ENCODE measurements around the gene ATCAY. TPM values are rescaled to one million over a fixed set of nuclear protein-coding genes. Genes with fewer than 3 reads are reported as not detected.

ATCAY gene
- polyA plus RNA-seq, 3 donors: 0.15 to 0.70 (median 0.44) TPM

GRCh38 chr19:3969435-3970312 is 89.2 kb downstream of the ATCAY start:
- no peak for DNase-seq

DNA sequence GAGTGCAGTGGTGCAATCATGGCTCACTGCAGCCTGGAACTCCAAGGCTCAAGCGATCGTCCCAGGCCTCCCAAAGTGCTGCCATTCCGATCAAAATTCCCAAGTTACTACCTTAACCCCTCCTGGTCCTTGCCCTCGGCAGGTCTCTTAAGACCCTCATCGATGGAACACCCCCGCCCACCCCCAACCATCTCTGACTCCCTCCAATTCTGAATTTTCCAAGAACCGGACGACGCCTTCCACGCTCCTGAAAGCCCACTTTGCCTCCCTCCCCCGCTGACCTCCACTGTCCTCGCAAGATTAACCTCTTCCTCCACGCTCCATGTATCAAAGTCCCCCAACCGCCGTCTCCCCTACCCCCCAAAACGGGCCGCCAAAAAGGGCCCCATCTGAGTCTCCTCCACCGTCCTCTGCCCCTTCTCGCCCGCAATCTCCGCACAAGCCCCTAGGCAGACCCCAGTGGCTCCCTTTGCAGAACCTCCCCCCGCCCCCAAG is 89.9 kb downstream of the ATCAY start:
- no peak for DNase-seq

DNA sequence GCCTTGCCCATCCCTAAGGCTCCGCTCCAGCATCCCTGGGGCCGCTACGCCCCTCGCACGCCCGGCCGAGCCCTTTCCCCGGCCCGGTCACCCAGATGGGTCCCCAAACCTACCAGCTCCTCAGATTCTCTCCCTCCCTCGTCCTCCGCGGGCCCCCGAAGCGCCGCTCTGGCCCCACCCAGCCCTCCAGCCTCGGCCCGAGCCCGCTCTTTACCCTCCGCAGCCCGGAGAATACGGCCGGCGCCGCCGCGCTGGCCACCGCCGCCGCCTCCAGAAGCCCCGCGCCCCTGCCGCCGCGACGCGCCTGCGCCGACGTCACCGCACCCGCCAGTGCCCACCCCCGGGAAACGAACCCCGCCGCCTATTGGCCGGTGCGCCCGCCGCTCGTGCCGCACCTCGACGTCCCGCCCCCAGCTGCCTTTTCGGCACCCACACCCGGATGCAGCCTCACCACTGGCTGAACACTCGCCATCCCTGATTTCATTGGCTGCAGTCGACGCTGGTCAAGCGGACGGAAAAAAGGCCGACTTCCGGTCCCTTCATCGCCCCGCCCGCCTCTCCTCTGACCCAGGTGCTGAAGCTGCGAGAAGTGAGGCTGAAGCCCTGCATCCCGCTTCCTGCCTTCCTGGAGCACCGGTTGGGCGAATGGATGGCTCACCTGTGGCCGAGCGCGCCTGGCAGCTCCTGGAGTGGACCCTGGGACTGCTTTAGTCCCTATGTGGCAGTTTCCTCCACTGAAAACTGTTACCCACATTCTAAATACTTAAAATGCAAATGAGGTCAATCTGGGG is 90.5 kb downstream of the ATCAY start, which contains the start of gene DAPK3:
Gene DAPK3 (minus strand): TSS at position 292 of the 791 bp plus-strand sequence. CDS start 1,364 bp downstream, outside the sequence.
- DNase-seq: peak; percentile 98

DNA sequence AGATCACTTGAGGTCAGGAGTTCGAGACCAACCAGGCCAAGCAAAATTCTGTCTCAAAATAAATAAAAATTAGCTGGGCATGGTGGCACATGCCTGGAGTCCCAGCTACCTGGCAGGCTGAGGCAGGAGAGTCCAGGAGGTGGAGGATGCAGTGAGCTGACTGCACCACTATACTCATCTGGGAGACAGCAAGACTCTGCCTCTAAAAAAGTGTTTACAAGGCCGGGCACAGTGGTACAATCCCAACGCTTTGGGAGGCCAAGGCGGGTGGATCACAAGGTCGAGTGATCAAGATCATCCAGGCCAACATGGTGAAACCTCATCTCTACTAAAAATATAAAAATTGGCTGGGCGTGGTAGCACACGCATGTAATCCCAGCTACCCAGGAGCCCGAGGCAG is 94.7 kb downstream of the ATCAY start:
- no peak for DNase-seq

GRCh38 chr19:3975637-3976087 is 95.2 kb downstream of the ATCAY start:
- no peak for DNase-seq

DNA sequence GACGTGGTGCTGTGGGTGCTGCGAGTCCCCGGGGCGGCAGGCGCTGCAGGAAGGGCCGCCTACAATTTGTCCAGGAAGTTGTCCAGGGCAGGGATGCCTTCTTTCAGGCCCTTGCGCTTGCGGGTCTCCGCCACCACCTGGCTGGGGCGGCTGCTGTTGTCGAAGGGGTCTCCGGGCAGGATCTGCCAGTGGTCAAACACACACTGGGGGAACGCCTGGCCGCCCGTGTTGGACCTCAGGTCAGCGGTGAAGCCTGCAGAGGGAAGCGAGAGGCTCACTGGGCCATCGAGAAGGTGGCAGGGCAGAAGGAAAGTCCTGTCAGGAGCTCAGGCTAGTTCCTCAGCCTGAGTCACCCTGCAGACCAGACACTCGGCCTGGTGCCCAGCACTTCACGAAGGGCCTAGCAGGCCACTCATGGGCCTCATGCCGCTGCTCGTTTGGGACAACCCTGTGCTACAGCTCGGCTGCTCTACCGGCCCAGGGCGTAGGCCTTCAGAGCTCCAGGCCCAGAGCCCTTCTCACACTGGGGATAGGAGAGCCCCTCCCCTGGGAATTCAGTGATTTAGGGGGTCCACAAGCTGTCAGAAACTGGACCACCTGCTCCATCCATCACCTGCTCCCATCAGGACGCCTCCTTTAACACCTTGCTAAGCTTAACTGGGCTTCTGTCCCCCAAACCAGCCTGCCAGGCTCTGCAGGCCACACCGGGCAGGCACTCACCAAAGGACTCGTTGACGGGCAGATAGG is 96.2 kb downstream of the ATCAY start:
- DNase-seq: no peak

Other genes starting within 250 kb of the ATCAY start
- 10 to 100 TPM; 29.0 to 32.7 (median 31.2) TPM for gene PIP5K1C, start 180.2 kb upstream of the ATCAY start, polyA plus RNA-seq (ENCODE audit: insufficient read length in 3 of 3)
- gene TJP3, start 172.3 kb upstream of the ATCAY start, polyA plus RNA-seq (ENCODE audit: insufficient read length in 3 of 3): 10 to 100 TPM; 12.1 to 14.5 (median 12.7) TPM
- 10 to 100 TPM; 19.9 to 23.9 (median 20.4) TPM for gene APBA3, start 119.0 kb upstream of the ATCAY start, polyA plus RNA-seq (ENCODE audit: insufficient read length in 3 of 3)
- 10 to 100 TPM; 37.8 to 48.6 (median 39.3) TPM for gene MRPL54, start 118.0 kb upstream of the ATCAY start, polyA plus RNA-seq (ENCODE audit: insufficient read length in 3 of 3)
- not detected for gene RAX2, start 108.5 kb upstream of the ATCAY start, polyA plus RNA-seq (ENCODE audit: insufficient read length in 3 of 3)
- 1 to 10 TPM; 1.6 to 2.4 (median 2.0) TPM for gene MATK, start 94.3 kb upstream of the ATCAY start, polyA plus RNA-seq (ENCODE audit: insufficient read length in 3 of 3)
- gene ZFR2, start 11.6 kb upstream of the ATCAY start, polyA plus RNA-seq (ENCODE audit: insufficient read length in 3 of 3): 1 to 10 TPM; 1.9 to 3.4 (median 2.2) TPM
- gene NMRK2, start 52.4 kb downstream of the ATCAY start, polyA plus RNA-seq (ENCODE audit: insufficient read length in 3 of 3): under 1 TPM in 2 of 3 donors, not detected in 1; 0.13 to 0.40 TPM
- 10 to 100 TPM; 45.2 to 50.0 (median 49.5) TPM for gene DAPK3, start 90.4 kb downstream of the ATCAY start, polyA plus RNA-seq (ENCODE audit: insufficient read length in 3 of 3)
- gene EEF2, start 104.8 kb downstream of the ATCAY start, polyA plus RNA-seq (ENCODE audit: insufficient read length in 3 of 3): 1,000 to 10,000 TPM; 1,590 to 1,901 (median 1,709) TPM
- gene PIAS4, start 127.1 kb downstream of the ATCAY start, polyA plus RNA-seq (ENCODE audit: insufficient read length in 3 of 3): 10 to 100 TPM; 32.4 to 42.4 (median 36.2) TPM
- gene ZBTB7A, start 186.2 kb downstream of the ATCAY start, polyA plus RNA-seq (ENCODE audit: insufficient read length in 3 of 3): 10 to 100 TPM; 11.3 to 12.4 (median 11.9) TPM
- gene MAP2K2, start 243.4 kb downstream of the ATCAY start, polyA plus RNA-seq (ENCODE audit: insufficient read length in 3 of 3): 100 to 1,000 TPM; 118 to 137 (median 133) TPM

All from renal pelvis (tissue), 4 donors.